Activated naive CD8-positive, alpha-beta T cell (primary cell): ENCODE measurements around the gene NPTXR.

ENCODE experiments used
- H3K27ac Mint-ChIP-seq: one replicate; pipeline ENCODE4 v1.8.0; 2021; ENCODE audit warnings: mixed read lengths
- H3K27me3 Mint-ChIP-seq: one replicate; pipeline ENCODE4 v1.8.0; 2021; ENCODE audit warnings: mixed read lengths
- H3K36me3 Mint-ChIP-seq: one replicate; pipeline ENCODE4 v1.8.0; 2021; ENCODE audit warnings: mixed read lengths
- H3K4me1 Mint-ChIP-seq: one replicate; pipeline ENCODE4 v1.8.0; 2021; ENCODE audit warnings: low read depth, mixed read lengths
- H3K4me3 Mint-ChIP-seq: one replicate; pipeline ENCODE4 v1.8.0; 2021; ENCODE audit warnings: mild to moderate bottlenecking, mixed read lengths
- H3K9me3 Mint-ChIP-seq: one replicate; pipeline ENCODE4 v1.8.0; 2021; ENCODE audit warnings: low read depth, mixed read lengths

Gene NPTXR

DNA sequence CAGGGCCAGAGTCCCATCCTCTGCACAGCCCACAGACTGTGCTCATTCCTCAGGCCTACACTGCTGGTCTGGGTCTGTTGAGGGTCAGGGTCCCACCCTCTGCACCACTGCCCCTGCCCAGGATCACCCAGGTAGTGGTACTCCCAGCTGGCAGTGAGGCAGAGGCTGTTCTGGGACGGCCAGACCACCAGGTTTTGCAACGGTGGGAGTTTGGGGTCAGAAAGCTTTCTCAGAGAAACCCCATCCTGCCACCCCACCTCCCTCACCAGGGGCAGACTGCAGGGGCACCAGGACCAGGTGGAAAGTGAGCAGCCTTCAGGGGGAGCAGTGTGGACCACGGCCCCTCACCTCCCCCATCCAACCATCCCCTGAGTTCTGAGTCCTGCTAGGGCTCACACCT lies 10.8 kb downstream of the NPTXR start:
- Mint-ChIP-seq H3K4me1 (peaks cover 1% of the 10 kb centered on the region), H3K9me3 (no peaks in the 10 kb centered on the region), H3K36me3 (no peaks in the 10 kb centered on the region), H3K4me3 (no peak overlapping the region), H3K27me3 (no peaks in the 10 kb centered on the region), H3K27ac (no peak overlapping the region)

DNA sequence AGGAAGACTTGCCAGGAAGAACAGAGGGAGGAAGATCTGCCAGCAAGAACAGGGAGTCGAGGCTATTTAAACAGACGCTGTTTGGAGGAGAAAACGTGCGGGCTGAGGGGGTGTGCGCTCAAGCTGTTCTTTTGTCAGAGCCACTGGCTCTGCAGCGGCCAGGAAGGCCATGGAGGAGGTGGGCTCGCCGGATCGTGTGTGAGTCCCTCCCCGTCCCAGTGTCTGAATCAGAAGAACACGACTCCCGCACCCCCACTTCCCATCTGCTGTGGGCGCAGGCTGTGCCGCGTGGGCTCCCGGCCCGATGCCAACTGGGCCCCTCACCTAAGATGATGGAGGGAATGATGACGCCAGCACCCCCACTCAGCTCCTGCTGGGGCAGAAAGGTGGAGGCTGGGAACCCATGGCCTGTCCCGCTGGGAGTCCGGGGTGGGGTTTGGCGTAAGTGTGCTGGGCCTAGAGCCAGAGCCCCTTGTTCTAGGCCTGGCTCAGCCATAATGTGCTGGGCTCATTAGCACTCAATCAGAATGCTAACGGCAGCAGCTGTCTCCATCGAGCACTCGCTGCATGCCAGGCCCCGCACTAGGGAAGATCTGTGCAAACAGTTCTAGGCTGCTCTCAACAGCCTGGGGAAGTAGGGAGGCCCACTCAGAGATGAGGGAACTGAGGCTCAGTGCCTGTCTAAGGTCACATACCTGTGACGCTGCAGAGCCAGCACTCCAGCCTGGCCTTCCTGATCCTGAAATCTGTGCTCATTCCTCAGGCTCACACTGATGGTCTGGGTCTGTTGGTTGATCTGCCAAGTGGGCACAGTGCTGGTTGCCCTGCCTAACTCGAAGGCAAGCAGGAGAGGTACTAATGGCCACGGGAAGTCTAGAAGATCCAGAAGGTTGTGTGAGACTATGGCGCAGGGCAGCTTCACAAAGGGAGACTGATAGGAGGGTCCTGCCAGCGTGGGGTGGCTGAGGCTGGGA lies 11.5 kb downstream of the NPTXR start:
- Mint-ChIP-seq H3K36me3 (no peaks in the 10 kb centered on the region), H3K9me3 (no peaks in the 10 kb centered on the region), H3K4me1 (no peaks in the 10 kb centered on the region), H3K27ac (no peak overlapping the region), H3K27me3 (no peaks in the 10 kb centered on the region), H3K4me3 (no peak overlapping the region)

DNA sequence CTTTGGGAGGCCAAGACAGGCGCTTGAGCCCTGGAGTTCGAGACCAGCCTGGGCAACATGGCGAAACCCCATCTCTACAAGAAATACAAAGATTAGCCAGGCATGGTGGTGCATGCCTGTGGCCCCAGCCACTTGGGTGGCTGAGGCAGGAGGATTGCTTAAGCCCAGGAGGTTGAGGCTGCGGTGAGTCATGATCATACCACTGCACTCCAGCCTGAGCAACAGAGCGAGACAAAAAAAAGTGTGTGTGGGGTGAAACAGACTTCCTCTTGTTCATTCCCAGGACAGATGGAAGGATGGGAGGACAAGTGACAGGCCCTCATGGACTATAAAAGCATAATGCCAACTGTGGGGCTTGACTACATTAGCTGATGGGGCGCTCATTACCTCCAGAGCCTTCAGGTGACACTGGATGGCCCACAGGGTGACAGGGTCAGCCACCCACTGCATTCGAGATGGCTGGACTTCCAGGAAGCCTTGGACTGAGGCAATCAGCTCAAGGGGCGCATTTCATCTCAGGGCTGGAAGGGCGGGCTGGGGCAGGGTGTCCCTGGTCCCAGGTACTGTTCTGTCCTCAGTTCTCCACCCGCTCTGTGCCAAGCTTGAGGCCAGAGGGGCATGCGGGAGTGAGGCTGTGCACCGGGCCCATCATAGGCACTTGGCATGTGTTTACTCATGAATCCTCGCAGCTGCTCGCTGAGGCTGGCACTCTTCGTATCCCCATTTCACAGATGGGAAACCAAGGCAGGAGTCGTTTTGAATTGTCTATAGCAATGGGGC lies 12.5 kb downstream of the NPTXR start:
- Mint-ChIP-seq H3K9me3 (no peaks in the 10 kb centered on the region), H3K27ac (no peak overlapping the region), H3K4me1 (no peaks in the 10 kb centered on the region), H3K36me3 (no peaks in the 10 kb centered on the region), H3K4me3 (no peak overlapping the region), H3K27me3 (no peaks in the 10 kb centered on the region)

- Mint-ChIP-seq H3K27me3 (no peaks in the 10 kb centered on the region), H3K4me1 (no peaks in the 10 kb centered on the region), H3K4me3 (no peak overlapping the region), H3K9me3 (no peaks in the 10 kb centered on the region), H3K27ac (no peak overlapping the region), H3K36me3 (no peaks in the 10 kb centered on the region)
Measured at GRCh38 chr22:38830845-38831108, 13.1 kb downstream of the NPTXR start.

GRCh38 chr22:38830026-38830844 lies 13.6 kb downstream of the NPTXR start:
- Mint-ChIP-seq H3K4me1 (no peaks in the 10 kb centered on the region), H3K36me3 (no peaks in the 10 kb centered on the region), H3K4me3 (no peak overlapping the region), H3K27ac (no peak overlapping the region), H3K27me3 (no peaks in the 10 kb centered on the region), H3K9me3 (no peaks in the 10 kb centered on the region)

- Mint-ChIP-seq H3K27me3 (no peaks in the 10 kb centered on the region), H3K4me3 (no peak overlapping the region), H3K27ac (no peak overlapping the region), H3K9me3 (no peaks in the 10 kb centered on the region), H3K36me3 (no peaks in the 10 kb centered on the region), H3K4me1 (no peaks in the 10 kb centered on the region)
Measured at GRCh38 chr22:38829485-38829884, 14.3 kb downstream of the NPTXR start.

DNA sequence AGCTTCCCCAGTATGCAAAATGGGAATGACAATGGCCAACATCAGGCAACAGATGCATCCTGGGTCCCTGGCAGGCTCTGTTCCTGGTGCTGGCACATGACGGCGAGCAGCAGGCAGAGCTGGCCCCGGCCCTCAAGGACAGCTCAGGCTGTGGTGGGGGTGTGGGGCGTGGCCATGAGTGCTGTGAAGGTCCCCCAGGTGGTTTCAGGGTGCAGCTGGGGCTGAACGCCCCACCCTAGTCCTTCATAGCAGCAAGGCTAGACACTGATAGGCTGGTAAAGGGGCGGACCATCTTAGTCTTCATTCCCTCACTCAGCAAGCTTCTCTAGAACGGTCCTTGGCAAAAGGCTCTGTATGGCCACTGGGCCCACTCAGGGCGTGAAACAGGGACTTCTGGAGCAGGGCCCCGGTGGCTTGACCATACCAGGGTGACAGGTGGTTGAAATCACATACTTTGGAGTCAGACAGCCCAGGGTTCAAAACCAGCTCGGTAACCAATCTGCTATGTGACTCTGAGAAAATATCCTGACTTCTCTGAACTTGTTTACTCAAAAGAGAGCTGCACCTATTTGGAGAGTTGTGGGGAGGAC lies 15.1 kb downstream of the NPTXR start:
- Mint-ChIP-seq H3K9me3 (no peaks in the 10 kb centered on the region), H3K4me3 (no peak overlapping the region), H3K27me3 (no peaks in the 10 kb centered on the region), H3K36me3 (no peaks in the 10 kb centered on the region), H3K4me1 (no peaks in the 10 kb centered on the region), H3K27ac (no peak overlapping the region)

DNA sequence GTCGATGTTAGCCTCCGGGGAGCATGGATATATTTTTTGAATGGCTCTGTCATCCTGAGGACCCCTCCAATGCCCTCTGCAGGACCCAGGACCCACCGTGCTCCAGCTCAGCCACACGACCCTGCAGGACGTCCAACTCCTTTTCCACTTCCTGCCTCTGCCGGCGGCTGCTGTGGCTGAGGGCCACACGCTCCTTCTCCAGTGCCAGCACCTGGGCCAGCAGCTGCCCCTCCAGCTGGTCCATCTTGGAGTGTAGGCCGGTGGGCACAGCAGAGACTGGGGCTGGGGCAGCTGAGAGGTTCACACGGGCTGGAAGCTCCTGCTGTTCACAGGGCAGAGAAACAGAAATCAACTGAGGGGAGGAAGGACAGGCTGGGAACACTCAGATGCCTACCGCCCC lies 15.6 kb downstream of the NPTXR start:
- Mint-ChIP-seq H3K27ac (no peak overlapping the region), H3K4me1 (no peaks in the 10 kb centered on the region), H3K4me3 (no peak overlapping the region), H3K27me3 (no peaks in the 10 kb centered on the region), H3K9me3 (no peaks in the 10 kb centered on the region), H3K36me3 (no peaks in the 10 kb centered on the region)

GRCh38 chr22:38827510-38827909 lies 16.3 kb downstream of the NPTXR start:
- Mint-ChIP-seq H3K27me3 (no peaks in the 10 kb centered on the region), H3K9me3 (no peaks in the 10 kb centered on the region), H3K36me3 (no peaks in the 10 kb centered on the region), H3K27ac (no peak overlapping the region), H3K4me3 (no peak overlapping the region), H3K4me1 (no peaks in the 10 kb centered on the region)

GRCh38 chr22:38826801-38827200 lies 17.0 kb downstream of the NPTXR start:
- Mint-ChIP-seq H3K4me1 (no peaks in the 10 kb centered on the region), H3K36me3 (no peaks in the 10 kb centered on the region), H3K27ac (no peak overlapping the region), H3K9me3 (no peaks in the 10 kb centered on the region), H3K4me3 (no peak overlapping the region), H3K27me3 (no peaks in the 10 kb centered on the region)

DNA sequence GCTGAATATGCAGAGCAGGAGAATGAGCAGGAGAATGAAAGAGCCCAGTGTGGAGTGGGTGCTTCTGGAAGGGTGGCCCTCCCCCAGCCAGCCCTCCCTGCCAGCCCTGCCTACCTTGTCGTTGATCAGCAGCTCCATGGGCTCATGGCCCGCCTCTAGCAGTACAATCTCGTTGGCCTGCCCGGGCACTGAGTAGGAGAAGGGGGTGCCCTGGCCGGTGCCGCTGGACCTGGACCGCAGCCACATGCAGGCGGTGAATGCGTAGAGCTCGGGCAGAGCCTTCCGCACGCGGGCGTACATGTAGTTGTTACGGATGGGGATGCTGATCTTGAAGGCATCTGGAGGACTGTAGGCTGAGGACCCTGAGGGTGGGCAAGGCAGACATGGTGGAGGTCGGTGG lies 17.4 kb downstream of the NPTXR start:
- H3K27ac Mint-ChIP-seq, result no peak overlapping the region
- no peaks in the 10 kb centered on the region for H3K9me3 Mint-ChIP-seq
- H3K4me3 Mint-ChIP-seq, result no peak overlapping the region
- H3K36me3 Mint-ChIP-seq, result peaks cover under 1% of the 10 kb centered on the region
- no peaks in the 10 kb centered on the region for H3K4me1 Mint-ChIP-seq
- H3K27me3 Mint-ChIP-seq, result no peaks in the 10 kb centered on the region

DNA sequence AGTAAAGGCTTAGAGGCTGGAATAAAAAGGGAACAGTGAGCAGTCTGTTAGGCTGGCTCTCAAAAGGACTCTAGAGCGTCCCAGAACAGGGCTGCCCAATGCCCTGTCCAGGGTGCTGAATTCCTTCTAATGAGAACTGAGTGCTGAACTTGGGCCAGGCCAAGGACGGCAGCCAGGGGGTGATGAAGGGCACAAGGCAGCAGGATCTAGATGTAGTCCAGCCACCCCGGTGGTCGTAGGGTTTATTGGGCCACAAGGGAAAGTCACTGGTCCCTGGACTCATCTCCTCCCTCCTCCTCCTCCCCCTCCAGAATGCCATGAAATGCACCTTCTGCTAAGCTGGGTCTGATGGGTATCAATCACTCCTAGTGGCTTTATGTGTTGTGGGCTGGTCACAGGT lies 19.2 kb downstream of the NPTXR start:
- Mint-ChIP-seq H3K9me3 (no peaks in the 10 kb centered on the region), H3K4me1 (no peaks in the 10 kb centered on the region), H3K27ac (no peak overlapping the region), H3K27me3 (no peaks in the 10 kb centered on the region), H3K4me3 (no peak overlapping the region), H3K36me3 (peaks cover 2% of the 10 kb centered on the region)

GRCh38 chr22:38823637-38824036 lies 20.2 kb downstream of the NPTXR start:
- Mint-ChIP-seq H3K27me3 (no peaks in the 10 kb centered on the region), H3K27ac (no peak overlapping the region), H3K4me3 (no peak overlapping the region), H3K36me3 (peaks cover 2% of the 10 kb centered on the region), H3K9me3 (no peaks in the 10 kb centered on the region), H3K4me1 (no peaks in the 10 kb centered on the region)

DNA sequence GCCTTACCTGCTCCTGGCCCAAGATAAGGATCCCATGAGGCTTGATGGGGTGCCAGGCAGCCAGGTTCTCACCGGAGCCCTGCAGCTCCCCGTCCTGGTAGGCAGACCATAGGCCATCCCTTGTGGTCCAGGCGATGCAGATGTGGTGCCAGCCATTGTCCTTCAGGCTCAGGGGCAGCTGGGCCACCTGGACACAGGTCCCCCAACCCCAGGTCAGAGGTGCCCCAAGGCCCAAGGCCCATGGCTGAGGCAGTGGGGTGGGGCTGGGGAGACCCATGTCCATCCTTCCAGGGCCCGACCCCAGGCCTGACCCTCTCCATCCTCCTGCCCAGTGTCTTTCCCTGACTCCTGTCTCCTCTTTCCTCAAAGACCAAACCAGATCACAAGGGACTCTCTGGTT lies 20.8 kb downstream of the NPTXR start:
- H3K27ac Mint-ChIP-seq, result no peak overlapping the region
- H3K27me3 Mint-ChIP-seq, result no peaks in the 10 kb centered on the region
- no peaks in the 10 kb centered on the region for H3K9me3 Mint-ChIP-seq
- H3K36me3 Mint-ChIP-seq, result peaks cover 2% of the 10 kb centered on the region
- no peaks in the 10 kb centered on the region for H3K4me1 Mint-ChIP-seq
- H3K4me3 Mint-ChIP-seq, result no peak overlapping the region

GRCh38 chr22:38820020-38820419 lies 23.8 kb downstream of the NPTXR start:
- Mint-ChIP-seq H3K36me3 (peaks cover 2% of the 10 kb centered on the region), H3K27ac (peak overlapping the region; percentile 11), H3K27me3 (no peaks in the 10 kb centered on the region), H3K4me3 (no peak overlapping the region), H3K4me1 (no peaks in the 10 kb centered on the region), H3K9me3 (no peaks in the 10 kb centered on the region)
